ENCODE data around the gene COL27A1.

The COL27A1 gene

DNA sequence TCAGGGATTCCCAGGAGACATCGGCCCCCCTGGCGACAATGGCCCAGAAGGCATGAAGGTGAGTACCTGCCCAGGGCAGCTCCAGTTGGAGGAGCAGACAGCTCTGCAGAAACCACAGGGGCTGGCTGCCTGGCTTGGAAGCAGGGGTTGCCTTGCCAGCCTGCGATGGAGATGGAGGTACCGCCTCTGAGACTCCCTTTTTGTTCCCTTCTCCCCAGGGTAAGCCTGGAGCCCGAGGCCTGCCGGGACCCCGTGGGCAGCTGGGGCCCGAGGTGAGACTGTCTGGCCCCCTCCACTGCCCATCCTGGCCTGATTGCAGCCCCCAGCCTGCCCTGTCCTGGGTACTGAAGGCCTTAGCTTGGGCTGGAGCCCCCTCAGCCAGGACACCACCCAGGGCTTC lies 84.9 kb downstream of the COL27A1 start:
- no peak for DNase-seq (ENCODE audit: extremely low read depth, low read depth)
- no peak for TF ChIP-seq CTCF (IDR thresholded peaks at IDR 0.05; ENCODE audit: low read depth, low read length)

GRCh38 chr9:114240647-114241558 lies 85.6 kb downstream of the COL27A1 start:
- DNase-seq (ENCODE audit: extremely low read depth, low read depth), result no peak

GRCh38 chr9:114242837-114243236 lies 87.5 kb downstream of the COL27A1 start:
- no peak for TF ChIP-seq CTCF (IDR thresholded peaks at IDR 0.05; ENCODE audit: low read depth, low read length)
- DNase-seq (ENCODE audit: extremely low read depth, low read depth), result no peak

More at GRCh38 chr9:114240647-114241558, 85.6 kb downstream of the COL27A1 start:
- TF ChIP-seq CTCF (IDR thresholded peaks at IDR 0.05; ENCODE audit: low read depth, low read length), result no peak

DNA sequence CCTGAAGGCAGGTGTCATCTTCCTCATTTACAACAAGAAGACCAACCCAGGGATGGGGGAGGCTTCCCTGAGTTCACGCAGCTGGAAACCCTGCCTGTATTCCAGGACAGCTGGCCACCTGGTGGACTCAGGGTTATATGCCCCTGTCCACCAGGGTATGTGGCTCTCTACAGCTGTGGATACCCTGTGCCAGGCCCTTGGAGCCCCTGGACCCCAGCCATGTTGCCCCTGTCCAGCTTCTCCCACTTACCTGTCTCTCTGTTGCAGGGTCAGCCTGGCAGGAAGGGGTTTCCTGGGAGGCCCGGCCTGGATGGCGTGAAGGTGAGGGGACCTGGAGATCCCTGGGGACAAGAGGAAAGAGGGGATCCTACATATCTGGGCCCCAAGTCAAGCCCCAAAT lies 87.9 kb downstream of the COL27A1 start:
- TF ChIP-seq CTCF (IDR thresholded peaks at IDR 0.05; ENCODE audit: low read depth, low read length), result no peak

DNA sequence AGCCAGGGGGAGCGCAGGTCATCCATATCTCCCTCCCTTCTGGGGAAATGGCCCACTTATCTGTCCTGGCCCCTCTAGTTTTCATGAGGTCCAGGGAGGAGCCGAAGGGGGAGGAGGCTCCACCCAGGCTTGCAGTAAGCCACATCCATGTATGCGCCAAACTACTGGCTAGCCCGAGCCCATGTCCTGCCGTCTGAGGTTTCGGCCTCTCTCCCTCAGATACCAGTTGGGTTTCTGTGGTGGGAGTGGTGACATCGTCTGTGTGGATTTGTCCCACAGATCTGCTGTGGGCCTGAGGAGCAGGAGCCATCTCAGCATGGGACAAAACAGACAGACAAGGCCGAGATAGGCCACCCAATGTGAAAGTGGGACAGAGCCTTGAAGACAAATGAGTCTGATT lies 89.2 kb downstream of the COL27A1 start:
- DNase-seq (ENCODE audit: extremely low read depth, low read depth), result no peak
- TF ChIP-seq CTCF (IDR thresholded peaks at IDR 0.05; ENCODE audit: low read depth, low read length), result no peak

More for the DNA sequence above, 87.9 kb downstream of the COL27A1 start:
- no peak for DNase-seq (ENCODE audit: extremely low read depth, low read depth)

GRCh38 chr9:114246558-114246957 lies 91.2 kb downstream of the COL27A1 start:
- TF ChIP-seq CTCF (IDR thresholded peaks at IDR 0.05; ENCODE audit: low read depth, low read length), result no peak
- DNase-seq (ENCODE audit: extremely low read depth, low read depth), result peak; percentile 66

- DNase-seq (ENCODE audit: extremely low read depth, low read depth), result no peak
- no peak for TF ChIP-seq CTCF (IDR thresholded peaks at IDR 0.05; ENCODE audit: low read depth, low read length)
Measured at GRCh38 chr9:114247077-114247476, 91.7 kb downstream of the COL27A1 start.

Data from AG09319 (cell line).